Measurements from ENCODE around the gene GPR143. TPM values are rescaled to one million over a fixed set of nuclear protein-coding genes. Genes with fewer than 3 reads are reported as not detected.
A peak's percentile ranks its signal among the peaks of the same experiment; 100 is the strongest.
"Not testable (repeated sequence)": the region's sequence is repeated elsewhere in the genome, so short reads cannot be mapped to it uniquely, and the experiment has no call there.

GPR143 gene
- total RNA-seq (ENCODE audit: unreplicated experiment): 16.8 TPM
- long read RNA-seq, transcript GPR143-203 (9 exons, 1,762 nt): major isoform, 10 of 17 reads
- long read RNA-seq, partial matches to known transcripts: 1 of 17 reads
- long read RNA-seq, other reads (novel, unspliced or antisense): 6 of 17 reads

- Mint-ChIP-seq H3K27me3 (ENCODE audit: unreplicated experiment) (peaks cover 8% of the 10 kb centered on the region), H3K27ac (ENCODE audit: unreplicated experiment) (no peak within 1 kb of the TSS), H3K9me3 (ENCODE audit: unreplicated experiment) (no peaks in the 10 kb centered on the region), H3K36me3 (ENCODE audit: low read depth, unreplicated experiment) (no peaks in the 10 kb centered on the region), H3K4me3 (ENCODE audit: unreplicated experiment) (peak within 1 kb of the TSS; percentile 31), H3K4me1 (ENCODE audit: unreplicated experiment) (peaks cover 15% of the 10 kb centered on the region)
- no peak for TF ChIP-seq CTCF (IDR thresholded peaks at IDR 0.05; ENCODE audit: unreplicated experiment)
- DNase-seq (ENCODE audit: low spot score): no peak
Measured at GRCh38 chrX:9765737-9766097, at the start of gene GPR143. Gene GPR143 (minus strand): TSS chrX:9765847. CDS start chrX:9765817, 30 bp downstream.

DNA sequence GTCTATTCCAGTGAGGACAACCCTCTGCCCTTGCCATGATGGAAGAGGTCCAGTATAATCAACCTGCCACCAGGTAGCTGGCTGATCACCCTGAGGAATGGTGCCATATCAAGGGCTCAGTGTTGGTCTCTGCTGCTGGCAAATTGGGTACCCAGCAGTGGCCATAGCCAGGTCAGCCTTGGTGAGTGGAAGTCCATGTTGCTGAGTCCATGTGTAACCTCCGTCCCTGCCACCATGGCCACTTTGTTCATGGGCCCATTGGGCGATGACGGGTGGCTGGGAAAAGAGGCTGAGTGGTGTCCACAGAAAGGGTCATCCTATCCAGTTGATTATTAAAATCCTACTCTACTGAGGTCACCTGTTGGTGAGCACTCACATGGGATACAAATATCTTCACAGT is 45.4 kb upstream of the GPR143 start:
- H3K27me3 Mint-ChIP-seq (ENCODE audit: unreplicated experiment); H3K27ac Mint-ChIP-seq (ENCODE audit: unreplicated experiment); DNase-seq (ENCODE audit: low spot score); H3K36me3 Mint-ChIP-seq (ENCODE audit: low read depth, unreplicated experiment); H3K4me1 Mint-ChIP-seq (ENCODE audit: unreplicated experiment); H3K9me3 Mint-ChIP-seq (ENCODE audit: unreplicated experiment); H3K4me3 Mint-ChIP-seq (ENCODE audit: unreplicated experiment): not testable (repeated sequence)

- not testable (repeated sequence) for H3K4me1 Mint-ChIP-seq (ENCODE audit: unreplicated experiment); H3K9me3 Mint-ChIP-seq (ENCODE audit: unreplicated experiment); H3K27ac Mint-ChIP-seq (ENCODE audit: unreplicated experiment); H3K36me3 Mint-ChIP-seq (ENCODE audit: low read depth, unreplicated experiment); DNase-seq (ENCODE audit: low spot score); H3K27me3 Mint-ChIP-seq (ENCODE audit: unreplicated experiment); H3K4me3 Mint-ChIP-seq (ENCODE audit: unreplicated experiment)
Measured at GRCh38 chrX:9809876-9810275, 44.2 kb upstream of the GPR143 start.

- H3K27me3 Mint-ChIP-seq (ENCODE audit: unreplicated experiment): no peaks in the 10 kb centered on the region
- H3K9me3 Mint-ChIP-seq (ENCODE audit: unreplicated experiment): no peaks in the 10 kb centered on the region
- peaks cover 5% of the 10 kb centered on the region for H3K36me3 Mint-ChIP-seq (ENCODE audit: low read depth, unreplicated experiment)
- H3K4me3 Mint-ChIP-seq (ENCODE audit: unreplicated experiment): no peak overlapping the region
- TF ChIP-seq CTCF (IDR thresholded peaks at IDR 0.05; ENCODE audit: unreplicated experiment): no peak
- H3K4me1 Mint-ChIP-seq (ENCODE audit: unreplicated experiment): peaks cover 2% of the 10 kb centered on the region
- H3K27ac Mint-ChIP-seq (ENCODE audit: unreplicated experiment): no peak overlapping the region
- DNase-seq (ENCODE audit: low spot score): no peak
Measured at GRCh38 chrX:9807355-9808182, 41.9 kb upstream of the GPR143 start.

GRCh38 chrX:9805956-9806355 is 40.3 kb upstream of the GPR143 start:
- H3K36me3 Mint-ChIP-seq (ENCODE audit: low read depth, unreplicated experiment): peaks cover 5% of the 10 kb centered on the region
- no peaks in the 10 kb centered on the region for H3K27me3 Mint-ChIP-seq (ENCODE audit: unreplicated experiment)
- no peak for TF ChIP-seq CTCF (IDR thresholded peaks at IDR 0.05; ENCODE audit: unreplicated experiment)
- no peak overlapping the region for H3K4me3 Mint-ChIP-seq (ENCODE audit: unreplicated experiment)
- no peak for DNase-seq (ENCODE audit: low spot score)
- H3K9me3 Mint-ChIP-seq (ENCODE audit: unreplicated experiment): no peaks in the 10 kb centered on the region
- peaks cover 2% of the 10 kb centered on the region for H3K4me1 Mint-ChIP-seq (ENCODE audit: unreplicated experiment)
- H3K27ac Mint-ChIP-seq (ENCODE audit: unreplicated experiment): no peak overlapping the region

DNA sequence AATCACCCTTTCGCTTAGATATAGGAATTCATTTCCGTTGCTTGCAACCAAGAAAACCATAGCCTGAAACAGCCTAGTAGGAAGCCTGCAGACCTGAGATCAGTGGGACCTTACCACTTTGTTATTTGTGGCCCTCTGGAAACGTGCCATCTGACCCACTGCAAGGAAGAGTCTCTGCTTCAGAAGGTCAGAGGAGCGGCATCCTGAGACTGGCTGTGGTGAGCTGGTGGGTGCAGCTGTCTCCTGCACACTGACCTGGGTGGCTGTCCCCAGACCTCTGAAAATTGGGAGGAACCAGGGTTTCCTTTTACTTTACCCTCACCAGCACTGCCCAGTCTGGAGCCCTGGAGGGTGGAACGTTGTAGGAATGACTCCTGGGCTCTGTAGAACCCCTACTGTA is 38.8 kb upstream of the GPR143 start:
- Mint-ChIP-seq H3K27me3 (ENCODE audit: unreplicated experiment) (no peaks in the 10 kb centered on the region), H3K4me1 (ENCODE audit: unreplicated experiment) (peaks cover 2% of the 10 kb centered on the region), H3K36me3 (ENCODE audit: low read depth, unreplicated experiment) (peaks cover 9% of the 10 kb centered on the region), H3K9me3 (ENCODE audit: unreplicated experiment) (no peaks in the 10 kb centered on the region), H3K4me3 (ENCODE audit: unreplicated experiment) (no peak overlapping the region), H3K27ac (ENCODE audit: unreplicated experiment) (no peak overlapping the region)
- no peak for DNase-seq (ENCODE audit: low spot score)
- TF ChIP-seq CTCF (IDR thresholded peaks at IDR 0.05; ENCODE audit: unreplicated experiment): no peak
